Esophagus squamous epithelium (tissue), 4 donors: ENCODE results near the gene CERS3.

Source experiments
- CTCF ChIP-seq, 6 experiments: fragments of 450-650 bp in 4 of 6; fragments of 200-600 bp in 2 of 6; sonication (generic) in 2 of 6; IDR thresholded peaks; one replicate each; pipeline ENCODE4 v1.5.1; 2016 to 2019; ENCODE audit warnings: antibody characterized with exemption in 6 of 6, mild to moderate bottlenecking in 4 of 6, moderate library complexity in 4 of 6
- POLR2A ChIP-seq, 4 donors: fragments of 450-650 bp; IDR thresholded peaks; one replicate each; pipeline ENCODE4 v1.6.1; 2017; ENCODE audit warnings: antibody characterized with exemption in 4 of 4, mild to moderate bottlenecking in 4 of 4, moderate library complexity in 3 of 4

- TF ChIP-seq CTCF (IDR thresholded peaks at IDR 0.05): no peak
- TF ChIP-seq POLR2A (IDR thresholded peaks at IDR 0.05): no peak
Measured at GRCh38 chr15:100439514-100439913, 89.2 kb downstream of the CERS3 start.
